ENCODE results near the gene ATXN7L1.
"Not testable (repeated sequence)": the region's sequence is repeated elsewhere in the genome, so short reads cannot be mapped to it uniquely, and the experiment has no call there.

The ATXN7L1 gene

GRCh38 chr7:105892387-105892786, 16.0 kb upstream of the ATXN7L1 start:
- no peak for DNase-seq (ENCODE audit: low spot score)

- no peak for DNase-seq (ENCODE audit: low spot score)
These were observed 14.0 kb upstream of the ATXN7L1 start for GRCh38 chr7:105890290-105890997.

GRCh38 chr7:105887569-105888189, 11.3 kb upstream of the ATXN7L1 start:
- DNase-seq (ENCODE audit: low spot score): no peak

- DNase-seq (ENCODE audit: low spot score): no peak
These were observed 10.4 kb upstream of the ATXN7L1 start for GRCh38 chr7:105886776-105887175.

- DNase-seq (ENCODE audit: low spot score): no peak
These were observed 9.2 kb upstream of the ATXN7L1 start for GRCh38 chr7:105885387-105886111.

- DNase-seq (ENCODE audit: low spot score): not testable (repeated sequence)
These were observed 6.8 kb upstream of the ATXN7L1 start for GRCh38 chr7:105883179-105883578.

GRCh38 chr7:105881439-105881838, 5.0 kb upstream of the ATXN7L1 start:
- DNase-seq (ENCODE audit: low spot score): no peak

- no peak for DNase-seq (ENCODE audit: low spot score)
These were observed 4.4 kb upstream of the ATXN7L1 start for GRCh38 chr7:105880571-105881330.

- no peak for DNase-seq (ENCODE audit: low spot score)
These were observed 3.4 kb upstream of the ATXN7L1 start for GRCh38 chr7:105879782-105880181.

- DNase-seq (ENCODE audit: low spot score): no peak
These were observed 2.6 kb upstream of the ATXN7L1 start for GRCh38 chr7:105878746-105879605.

- no peak for DNase-seq (ENCODE audit: low spot score)
These were observed 1.3 kb upstream of the ATXN7L1 start for GRCh38 chr7:105877736-105878135.

GRCh38 chr7:105876964-105877601, 684 bp upstream of the ATXN7L1 start:
- DNase-seq (ENCODE audit: low spot score): peak; percentile 29

- peak; percentile 28 for DNase-seq (ENCODE audit: low spot score)
These were observed 894 bp downstream of the ATXN7L1 start for GRCh38 chr7:105875505-105875904.

- no peak for DNase-seq (ENCODE audit: low spot score)
These were observed 2.3 kb downstream of the ATXN7L1 start for GRCh38 chr7:105874055-105874454.

GRCh38 chr7:105872491-105872890, 3.9 kb downstream of the ATXN7L1 start:
- DNase-seq (ENCODE audit: low spot score): no peak

GRCh38 chr7:105871142-105871541, 5.3 kb downstream of the ATXN7L1 start:
- DNase-seq (ENCODE audit: low spot score): no peak

- DNase-seq (ENCODE audit: low spot score): no peak
These were observed 10.1 kb downstream of the ATXN7L1 start for GRCh38 chr7:105866102-105866801.

GRCh38 chr7:105863876-105864275, 12.5 kb downstream of the ATXN7L1 start:
- no peak for DNase-seq (ENCODE audit: low spot score)

- DNase-seq (ENCODE audit: low spot score): no peak
These were observed 13.6 kb downstream of the ATXN7L1 start for GRCh38 chr7:105862770-105863169.

- no peak for DNase-seq (ENCODE audit: low spot score)
These were observed 14.1 kb downstream of the ATXN7L1 start for GRCh38 chr7:105862276-105862675.

All from putamen (tissue), 1 donor.